ENCODE data around the gene ACO1. TPM values are rescaled to one million over a fixed set of nuclear protein-coding genes. Genes with fewer than 3 reads are reported as not detected.

Gene ACO1
- total and polyA plus RNA-seq, 2 donors, result 29.6 to 31.9 TPM

DNA sequence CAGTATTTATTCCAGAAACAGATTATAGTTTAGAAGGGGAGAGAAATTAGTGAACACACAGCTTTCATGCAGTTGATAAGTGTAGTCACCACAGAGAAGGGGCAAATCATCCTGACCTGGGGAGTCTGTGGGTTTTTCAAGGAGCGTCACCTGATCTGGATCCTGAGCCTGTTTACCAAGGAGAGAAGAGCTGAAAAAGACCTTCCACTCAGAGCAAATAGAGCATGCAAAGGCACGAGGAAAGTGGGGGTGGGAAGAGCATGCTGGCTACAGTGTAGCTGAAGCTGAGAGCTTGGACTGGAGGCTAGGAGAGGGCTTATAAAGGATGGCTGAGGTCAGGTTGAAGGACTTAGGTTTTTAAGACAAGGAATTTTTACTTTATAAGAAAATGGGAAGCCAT, 30.4 kb downstream of the ACO1 start:
- no peak overlapping the region for H3K4me3 ChIP-seq (ENCODE audit: low read depth, low read length)
- no peak for DNase-seq (ENCODE audit: extremely low spot score)
- H3K36me3 ChIP-seq (ENCODE audit: insufficient read depth), result no peaks in the 10 kb centered on the region
- H3K27ac ChIP-seq (ENCODE audit: low read depth), result no peak overlapping the region
- WGBS, result 89% methylated on average over 2 of the region's 2 CpGs
- H3K4me1 ChIP-seq (ENCODE audit: insufficient read depth), result no peaks in the 10 kb centered on the region

DNA sequence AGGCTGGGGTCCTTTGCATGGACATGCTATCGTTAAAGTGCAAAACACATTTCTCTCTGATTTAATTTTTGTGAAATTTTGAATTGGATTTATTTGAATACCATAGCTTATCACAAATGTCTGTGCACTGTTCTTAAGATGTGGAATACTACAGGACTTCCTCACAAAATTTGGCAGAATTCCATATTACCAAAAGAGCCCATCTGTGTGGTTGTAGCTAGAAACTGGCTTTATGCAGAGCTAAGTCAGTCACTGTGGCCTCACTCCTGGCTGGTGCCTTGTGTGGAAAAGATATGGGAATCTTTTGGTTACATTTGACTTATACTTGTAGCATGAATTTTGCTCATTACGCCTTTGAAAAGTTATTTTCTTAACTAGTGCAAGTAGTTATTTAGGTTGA, 35.5 kb downstream of the ACO1 start:
- Histone ChIP-seq H3K4me3 (ENCODE audit: low read depth, low read length) (no peak overlapping the region), H3K4me1 (ENCODE audit: insufficient read depth) (no peaks in the 10 kb centered on the region), H3K27ac (ENCODE audit: low read depth) (no peak overlapping the region), H3K36me3 (ENCODE audit: insufficient read depth) (peaks cover 3% of the 10 kb centered on the region)
- WGBS, result 60% methylated on average over 2 of the region's 2 CpGs
- no peak for DNase-seq (ENCODE audit: extremely low spot score)

DNA sequence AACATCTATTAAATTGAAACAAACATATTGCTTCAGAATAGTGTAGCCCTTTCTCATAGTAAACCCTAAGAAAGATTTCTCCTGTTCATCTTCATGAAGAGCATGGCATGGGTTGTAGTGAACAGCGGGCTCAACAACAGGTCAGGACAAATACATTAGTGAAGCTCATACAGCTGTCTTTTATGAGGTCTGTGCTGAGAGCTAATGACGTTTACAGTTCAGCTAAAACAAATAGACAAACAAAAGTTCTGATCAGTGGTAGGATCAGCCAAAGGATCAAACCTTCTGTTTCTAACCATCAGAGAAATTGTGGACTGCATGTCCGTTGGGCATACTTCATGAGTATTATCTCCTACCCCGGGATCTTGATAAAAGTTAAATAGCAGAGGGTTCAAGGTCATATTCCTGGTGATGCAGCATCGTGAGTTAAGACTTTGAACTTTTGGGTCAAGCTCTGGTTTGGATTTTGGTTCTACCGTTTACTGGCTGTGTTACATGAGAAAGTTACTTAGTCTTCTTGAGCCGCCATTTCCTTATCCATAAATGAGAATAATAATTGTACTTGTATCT, 37.9 kb downstream of the ACO1 start:
- no peak for DNase-seq (ENCODE audit: extremely low spot score)
- H3K27ac ChIP-seq (ENCODE audit: low read depth), result no peak overlapping the region
- 85% methylated on average over 7 of the region's 7 CpGs for WGBS
- no peaks in the 10 kb centered on the region for H3K4me1 ChIP-seq (ENCODE audit: insufficient read depth)
- H3K36me3 ChIP-seq (ENCODE audit: insufficient read depth), result peaks cover 3% of the 10 kb centered on the region
- no peak overlapping the region for H3K4me3 ChIP-seq (ENCODE audit: low read depth, low read length)

DNA sequence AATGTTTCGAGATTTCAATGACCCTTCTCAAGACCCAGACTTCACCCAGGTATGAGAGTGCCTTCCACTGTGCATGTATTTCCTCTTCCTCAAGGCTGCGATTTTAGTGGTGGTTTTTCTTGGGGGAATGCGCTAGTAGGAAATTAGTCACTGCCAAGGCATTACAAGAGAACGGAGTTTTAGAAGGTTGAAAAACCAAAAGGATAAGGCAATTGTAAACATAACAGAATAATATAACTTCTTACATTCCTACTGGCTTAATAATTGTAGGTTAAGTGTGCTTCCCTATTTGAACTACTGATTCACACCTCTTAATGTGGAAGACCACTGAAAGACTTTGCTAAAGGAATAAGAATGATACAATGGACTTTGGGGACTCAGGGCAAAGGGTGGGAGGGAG, 38.9 kb downstream of the ACO1 start:
- 88% methylated on average over 4 of the region's 4 CpGs for WGBS
- Histone ChIP-seq H3K36me3 (ENCODE audit: insufficient read depth) (peaks cover 3% of the 10 kb centered on the region), H3K4me3 (ENCODE audit: low read depth, low read length) (no peak overlapping the region), H3K4me1 (ENCODE audit: insufficient read depth) (no peaks in the 10 kb centered on the region), H3K27ac (ENCODE audit: low read depth) (no peak overlapping the region)
- no peak for DNase-seq (ENCODE audit: extremely low spot score)

DNA sequence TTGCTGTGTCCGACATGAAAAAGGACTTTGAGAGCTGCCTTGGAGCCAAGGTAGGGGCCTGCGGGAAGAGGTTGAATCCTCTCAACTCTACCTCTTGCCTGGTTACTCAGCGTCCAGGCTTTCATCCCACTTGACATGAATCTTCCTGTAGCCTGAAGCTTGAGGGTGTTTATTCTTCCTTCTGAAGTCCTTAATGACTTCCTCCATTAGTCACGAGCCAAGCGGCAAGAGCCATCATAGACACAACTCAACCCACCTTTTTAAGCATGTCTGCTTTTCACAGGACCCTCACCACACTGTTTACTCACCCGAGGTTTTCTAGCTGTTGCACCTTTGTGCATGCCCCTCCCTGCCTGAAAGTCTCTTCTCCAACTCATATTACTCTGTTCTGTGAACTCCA, 40.2 kb downstream of the ACO1 start:
- no peak for DNase-seq (ENCODE audit: extremely low spot score)
- WGBS, result 61% methylated on average over 6 of the region's 6 CpGs
- H3K4me3 ChIP-seq (ENCODE audit: low read depth, low read length), result no peak overlapping the region
- no peaks in the 10 kb centered on the region for H3K4me1 ChIP-seq (ENCODE audit: insufficient read depth)
- no peak overlapping the region for H3K27ac ChIP-seq (ENCODE audit: low read depth)
- H3K36me3 ChIP-seq (ENCODE audit: insufficient read depth), result peaks cover 3% of the 10 kb centered on the region

DNA sequence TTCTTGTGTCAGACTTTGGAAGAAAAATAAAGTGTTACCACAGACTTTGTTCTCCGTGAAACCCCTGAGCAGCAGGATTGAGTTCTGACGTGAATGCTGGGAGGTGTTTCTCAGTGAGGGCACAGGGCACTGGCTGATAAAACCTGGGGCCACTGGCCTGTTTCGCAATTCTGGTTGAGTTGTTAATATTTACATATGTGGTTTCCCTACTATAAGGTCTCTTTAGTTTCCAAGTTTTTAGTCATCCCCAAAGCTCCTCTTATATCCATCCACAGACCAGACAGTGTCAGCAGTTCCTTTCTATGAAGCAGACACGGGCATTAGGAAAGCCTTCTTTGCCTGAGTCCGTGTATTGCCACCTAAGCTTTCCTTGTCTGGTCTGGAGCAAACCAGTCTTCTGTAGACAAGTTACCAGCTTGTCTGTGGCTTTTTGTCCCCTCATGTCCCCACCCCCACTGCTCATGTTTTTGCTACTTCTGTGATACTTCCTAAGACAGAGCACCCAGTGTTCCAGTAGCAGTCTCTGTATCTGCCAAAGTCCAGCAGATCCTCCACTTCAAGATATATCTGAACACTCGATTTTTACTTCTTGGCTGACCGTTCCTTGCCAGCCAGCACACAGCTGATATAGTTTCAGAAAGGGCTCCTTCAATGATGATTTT, 42.0 kb downstream of the ACO1 start:
- H3K27ac ChIP-seq (ENCODE audit: low read depth), result no peak overlapping the region
- H3K4me3 ChIP-seq (ENCODE audit: low read depth, low read length), result no peak overlapping the region
- WGBS, result 72% methylated on average over 7 of the region's 7 CpGs
- no peaks in the 10 kb centered on the region for H3K4me1 ChIP-seq (ENCODE audit: insufficient read depth)
- DNase-seq (ENCODE audit: extremely low spot score), result no peak
- peaks cover 3% of the 10 kb centered on the region for H3K36me3 ChIP-seq (ENCODE audit: insufficient read depth)

DNA sequence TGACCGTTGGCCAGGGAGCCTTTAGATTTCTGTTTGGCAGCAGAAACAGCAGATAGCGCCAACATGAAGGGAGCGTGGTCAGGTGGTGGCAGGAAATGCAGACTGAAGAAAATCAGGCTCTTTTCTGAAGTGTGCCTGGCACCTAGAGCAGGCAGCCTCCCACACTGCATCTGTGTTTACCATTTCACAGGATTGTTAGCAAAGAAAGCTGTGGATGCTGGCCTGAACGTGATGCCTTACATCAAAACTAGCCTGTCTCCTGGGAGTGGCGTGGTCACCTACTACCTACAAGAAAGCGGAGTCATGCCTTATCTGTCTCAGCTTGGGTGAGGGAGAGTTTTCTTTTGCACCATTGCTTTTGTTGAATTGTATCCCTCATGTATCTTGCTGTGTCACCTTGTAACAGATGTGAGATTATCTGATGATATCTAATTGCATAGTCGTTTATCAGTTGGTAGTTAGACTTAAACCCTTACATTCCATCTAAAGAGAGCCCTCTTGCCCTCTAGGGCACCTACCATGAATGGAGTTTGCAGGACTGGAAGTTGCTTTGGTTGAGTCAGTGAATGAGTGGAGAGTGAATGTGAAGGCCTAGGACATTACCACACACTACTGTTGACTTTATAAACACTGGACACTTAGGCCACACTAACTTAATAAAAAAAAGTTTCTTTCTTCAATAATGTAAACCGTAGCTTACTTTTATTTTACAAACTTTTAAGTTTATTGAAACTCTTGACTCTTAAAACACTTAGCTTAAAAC, 42.8 kb downstream of the ACO1 start:
- H3K36me3 ChIP-seq (ENCODE audit: insufficient read depth), result peaks cover 3% of the 10 kb centered on the region

DNA sequence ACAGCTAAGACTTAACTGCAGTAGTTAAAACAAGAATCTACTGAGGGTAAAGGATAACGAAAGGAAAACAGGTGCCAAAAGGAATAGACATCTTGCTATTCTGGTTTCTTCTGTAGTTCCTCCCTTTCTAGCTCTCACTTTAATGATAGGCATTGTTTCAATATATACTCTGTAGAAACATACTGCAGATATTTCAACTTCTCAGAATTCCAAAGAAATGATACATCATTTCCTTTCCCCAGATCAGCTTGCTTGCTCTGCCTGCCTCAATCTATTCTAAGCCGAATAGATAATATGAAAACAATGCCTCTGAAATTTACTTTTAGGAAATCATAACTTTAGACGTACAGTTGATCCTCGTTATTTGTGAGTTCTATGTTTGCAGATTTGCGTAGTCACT, 46.3 kb downstream of the ACO1 start:
- Histone ChIP-seq H3K27ac (ENCODE audit: low read depth) (no peak overlapping the region), H3K4me1 (ENCODE audit: insufficient read depth) (no peaks in the 10 kb centered on the region), H3K36me3 (ENCODE audit: insufficient read depth) (no peaks in the 10 kb centered on the region), H3K4me3 (ENCODE audit: low read depth, low read length) (no peak overlapping the region)
- 76% methylated on average over 5 of the region's 5 CpGs for WGBS
- no peak for DNase-seq (ENCODE audit: extremely low spot score)

More for the DNA sequence above, 42.8 kb downstream of the ACO1 start:
- no peak overlapping the region for H3K4me3 ChIP-seq (ENCODE audit: low read depth, low read length)
- no peaks in the 10 kb centered on the region for H3K4me1 ChIP-seq (ENCODE audit: insufficient read depth)
- no peak for DNase-seq (ENCODE audit: extremely low spot score)
- no peak overlapping the region for H3K27ac ChIP-seq (ENCODE audit: low read depth)
- WGBS, result 58% methylated on average over 8 of the region's 8 CpGs

DNA sequence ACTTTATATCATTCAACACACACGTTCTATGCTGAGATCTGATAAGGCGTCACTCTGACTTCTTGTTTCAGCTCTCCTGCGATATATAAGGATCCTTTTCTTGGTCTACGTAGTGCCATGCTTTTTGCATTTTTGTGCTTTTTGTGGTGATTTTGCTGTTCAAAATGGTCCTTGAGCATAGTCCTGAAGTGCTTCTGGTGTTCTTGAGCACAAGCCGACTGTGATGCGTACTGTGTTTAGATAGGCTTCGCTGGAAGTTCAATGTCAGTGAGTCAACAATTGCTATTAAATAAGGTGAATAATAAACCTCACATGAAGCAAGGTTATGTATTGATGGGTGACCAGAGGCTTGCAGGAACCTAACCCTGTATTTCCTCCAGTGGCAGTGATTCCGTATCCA, 46.8 kb downstream of the ACO1 start:
- no peak overlapping the region for H3K4me3 ChIP-seq (ENCODE audit: low read depth, low read length)
- no peak for DNase-seq (ENCODE audit: extremely low spot score)
- no peak overlapping the region for H3K27ac ChIP-seq (ENCODE audit: low read depth)
- H3K36me3 ChIP-seq (ENCODE audit: insufficient read depth), result no peaks in the 10 kb centered on the region
- WGBS, result 95% methylated on average over 8 of the region's 8 CpGs
- H3K4me1 ChIP-seq (ENCODE audit: insufficient read depth), result no peaks in the 10 kb centered on the region

DNA sequence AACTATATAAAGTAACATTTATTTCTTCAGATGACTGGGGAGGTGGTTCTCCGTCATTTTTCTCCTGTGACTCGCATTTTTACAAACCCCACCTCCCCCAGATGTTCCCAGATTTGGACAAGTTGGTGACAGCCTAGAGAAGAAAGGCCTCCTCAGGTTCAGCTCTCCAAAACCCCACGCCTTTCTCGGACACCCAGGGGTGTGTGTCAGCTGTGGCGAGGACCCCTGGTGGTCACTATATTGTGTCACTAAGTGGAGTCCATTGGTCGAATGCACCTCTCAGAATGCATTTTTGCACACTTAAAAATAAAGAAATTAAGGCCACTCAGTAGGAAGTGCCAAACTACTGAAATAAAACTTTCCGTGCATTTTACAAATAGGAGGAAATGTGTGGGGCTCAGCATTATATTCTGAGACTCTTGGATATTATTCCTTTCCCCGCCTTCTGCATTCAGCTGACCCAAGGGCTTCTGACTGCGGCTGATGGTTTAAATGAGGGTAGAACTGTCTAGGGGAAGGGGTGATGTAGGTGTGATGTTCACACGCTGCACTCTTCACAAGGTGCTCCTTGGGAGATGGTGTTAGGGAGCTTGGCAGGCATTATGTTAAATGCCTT, 47.6 kb downstream of the ACO1 start:
- WGBS, result 62% methylated on average over 10 of the region's 10 CpGs
- Histone ChIP-seq H3K4me1 (ENCODE audit: insufficient read depth) (no peaks in the 10 kb centered on the region), H3K4me3 (ENCODE audit: low read depth, low read length) (no peak overlapping the region), H3K27ac (ENCODE audit: low read depth) (no peak overlapping the region), H3K36me3 (ENCODE audit: insufficient read depth) (no peaks in the 10 kb centered on the region)
- DNase-seq (ENCODE audit: extremely low spot score), result no peak

DNA sequence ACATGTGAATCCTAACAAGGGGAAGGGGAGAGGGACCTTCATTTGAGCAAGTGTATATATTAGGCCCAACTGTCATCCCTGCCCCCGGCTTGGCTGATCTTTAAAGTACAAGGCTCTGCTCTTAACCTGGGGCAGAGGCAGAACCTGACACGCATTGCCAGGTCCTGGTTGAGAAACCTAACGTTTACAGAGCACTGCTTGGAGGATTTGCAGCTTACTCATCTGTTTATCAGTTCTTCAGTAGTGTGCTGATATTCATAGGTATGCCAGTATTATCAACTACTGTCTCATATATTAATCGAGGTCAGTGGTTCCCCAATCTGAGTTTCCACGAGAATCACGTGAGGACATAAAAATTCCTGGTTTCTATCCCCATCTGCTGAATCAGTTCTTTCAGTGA, 50.4 kb downstream of the ACO1 start:
- Histone ChIP-seq H3K27ac (ENCODE audit: low read depth) (no peak overlapping the region), H3K4me3 (ENCODE audit: low read depth, low read length) (no peak overlapping the region), H3K36me3 (ENCODE audit: insufficient read depth) (peaks cover 2% of the 10 kb centered on the region), H3K4me1 (ENCODE audit: insufficient read depth) (no peaks in the 10 kb centered on the region)
- WGBS, result 80% methylated on average over 6 of the region's 6 CpGs
- no peak for DNase-seq (ENCODE audit: extremely low spot score)

DNA sequence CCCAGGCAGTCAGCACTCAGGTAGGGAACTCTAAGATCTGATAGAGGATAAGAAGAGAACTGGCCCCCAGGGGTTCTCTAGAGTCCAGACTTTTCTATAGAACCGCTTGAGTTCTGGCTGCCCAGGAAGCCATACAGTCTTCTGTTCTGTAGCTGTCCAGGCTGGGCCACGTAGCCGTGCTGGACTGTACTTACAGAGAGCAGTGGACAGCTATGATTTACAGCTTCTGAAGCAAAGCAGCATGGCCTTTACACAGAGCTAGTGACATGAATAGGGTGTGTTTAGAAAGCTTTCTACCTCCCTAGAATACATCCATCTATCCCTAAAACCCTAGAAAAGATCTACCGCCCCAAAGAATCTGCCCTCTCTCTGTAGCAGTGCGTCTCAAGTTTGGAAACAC, 57.2 kb downstream of the ACO1 start:
- Histone ChIP-seq H3K4me3 (ENCODE audit: low read depth, low read length) (no peak overlapping the region), H3K27ac (ENCODE audit: low read depth) (no peak overlapping the region), H3K36me3 (ENCODE audit: insufficient read depth) (peaks cover 2% of the 10 kb centered on the region), H3K4me1 (ENCODE audit: insufficient read depth) (no peaks in the 10 kb centered on the region)
- 63% methylated on average over 5 of the region's 5 CpGs for WGBS
- DNase-seq (ENCODE audit: extremely low spot score), result no peak

DNA sequence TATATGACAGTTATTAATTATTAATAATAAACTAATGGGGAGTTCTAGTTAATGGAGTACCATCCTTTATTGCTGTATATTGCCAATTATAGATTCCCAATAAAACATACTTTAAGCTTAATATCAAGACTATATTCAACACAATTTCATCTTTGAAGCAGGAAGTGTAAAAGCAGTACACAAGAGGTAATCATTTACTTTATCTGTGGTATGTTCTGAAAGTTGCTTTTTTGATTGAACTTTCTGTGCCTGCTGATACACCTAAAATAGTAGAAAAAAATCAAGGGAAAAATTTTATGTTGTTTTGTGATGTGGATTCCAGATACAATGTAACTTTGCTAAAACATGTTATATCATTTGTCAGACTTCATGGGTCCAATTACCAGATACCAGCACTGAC, 58.0 kb downstream of the ACO1 start:
- no peak overlapping the region for H3K27ac ChIP-seq (ENCODE audit: low read depth)
- DNase-seq (ENCODE audit: extremely low spot score), result no peak
- no peak overlapping the region for H3K4me3 ChIP-seq (ENCODE audit: low read depth, low read length)
- H3K36me3 ChIP-seq (ENCODE audit: insufficient read depth), result peaks cover 2% of the 10 kb centered on the region
- H3K4me1 ChIP-seq (ENCODE audit: insufficient read depth), result no peaks in the 10 kb centered on the region

DNA sequence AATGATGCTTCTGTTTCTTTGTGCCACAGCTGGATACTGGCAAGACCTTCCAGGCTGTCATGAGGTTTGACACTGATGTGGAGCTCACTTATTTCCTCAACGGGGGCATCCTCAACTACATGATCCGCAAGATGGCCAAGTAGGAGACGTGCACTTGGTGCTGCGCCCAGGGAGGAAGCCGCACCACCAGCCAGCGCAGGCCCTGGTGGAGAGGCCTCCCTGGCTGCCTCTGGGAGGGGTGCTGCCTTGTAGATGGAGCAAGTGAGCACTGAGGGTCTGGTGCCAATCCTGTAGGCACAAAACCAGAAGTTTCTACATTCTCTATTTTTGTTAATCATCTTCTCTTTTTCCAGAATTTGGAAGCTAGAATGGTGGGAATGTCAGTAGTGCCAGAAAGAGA, 65.5 kb downstream of the ACO1 start:
- H3K4me3 ChIP-seq (ENCODE audit: low read depth, low read length), result no peak overlapping the region
- no peaks in the 10 kb centered on the region for H3K4me1 ChIP-seq (ENCODE audit: insufficient read depth)
- WGBS, result 92% methylated on average over 6 of the region's 6 CpGs
- H3K36me3 ChIP-seq (ENCODE audit: insufficient read depth), result peaks cover 2% of the 10 kb centered on the region
- no peak for DNase-seq (ENCODE audit: extremely low spot score)
- no peak overlapping the region for H3K27ac ChIP-seq (ENCODE audit: low read depth)

Measured in urinary bladder (tissue), 4 donors.